Fibroblast of lung (primary cell): ENCODE results near the gene FAM98C. TPM values are rescaled to one million over a fixed set of nuclear protein-coding genes. Genes with fewer than 3 reads are reported as not detected.

Experiments used
- DNase-seq, 2 donors: peaks; one replicate each; pipeline versions ENCODE4 v3.0.0 to v3.0.0-alpha.2; 2010; ENCODE audit warnings: low read depth in 2 of 2
- H2AFZ ChIP-seq: 2 replicates; pipeline ENCODE4 v1.5.1; 2012; ENCODE audit warnings: low read length, control low read depth, inconsistent platforms
- H3K27ac ChIP-seq: 2 replicates; pipeline ENCODE4 v1.5.1; 2011; ENCODE audit warnings: low read length, control low read depth; ENCODE audit not compliant: insufficient read depth
- H3K27me3 ChIP-seq: 2 replicates; pipeline ENCODE4 v1.5.1; 2011; ENCODE audit warnings: mild to moderate bottlenecking, low read length; ENCODE audit not compliant: control insufficient read depth, insufficient read depth
- H3K36me3 ChIP-seq: 2 replicates; pipeline ENCODE4 v1.5.1; 2011; ENCODE audit warnings: low read length; ENCODE audit not compliant: control insufficient read depth, insufficient read depth
- H3K4me1 ChIP-seq: 2 replicates; pipeline ENCODE4 v1.5.1; 2011; ENCODE audit warnings: low read length; ENCODE audit not compliant: control insufficient read depth, insufficient read depth; ENCODE audit errors: extremely low read depth
- H3K4me2 ChIP-seq: 2 replicates; pipeline ENCODE4 v1.5.1; 2011; ENCODE audit warnings: low read length, control low read depth; ENCODE audit not compliant: insufficient read depth; ENCODE audit errors: extremely low read depth
- H3K4me3 ChIP-seq, 4 experiments: fragments of 200-600 bp in 1 of 4; sonication (generic) in 1 of 4; replicated peaks in 1 of 4; 2 replicates each; pipeline ENCODE4 v1.5.1; 2011 to 2016; ENCODE audit warnings: low read length in 4 of 4, low read depth in 3 of 4, mild to moderate bottlenecking in 3 of 4, control low read depth in 2 of 4, inconsistent platforms in 1 of 4, mixed read lengths in 1 of 4; ENCODE audit not compliant: insufficient read depth in 1 of 4; ENCODE audit errors: control extremely low read depth in 1 of 4
- H3K79me2 ChIP-seq: 2 replicates; pipeline ENCODE4 v1.5.1; 2012; ENCODE audit warnings: mild to moderate bottlenecking, low read length, inconsistent platforms; ENCODE audit not compliant: control insufficient read depth, insufficient read depth
- H3K9ac ChIP-seq: 2 replicates; pipeline ENCODE4 v1.5.1; 2011; ENCODE audit warnings: mild to moderate bottlenecking, low read length, control low read depth; ENCODE audit not compliant: insufficient read depth
- H3K9me3 ChIP-seq: 2 replicates; pipeline ENCODE4 v1.5.1; 2012; ENCODE audit warnings: low read depth, low read length; ENCODE audit not compliant: control insufficient read depth, insufficient read depth
- H4K20me1 ChIP-seq: 2 replicates; pipeline ENCODE4 v1.5.1; 2011; ENCODE audit warnings: low read length; ENCODE audit not compliant: control insufficient read depth, insufficient read depth; ENCODE audit errors: extremely low read depth
- CTCF ChIP-seq, 2 donors: IDR thresholded peaks in 1 of 2; conservative IDR thresholded peaks in 1 of 2; 1 replicate in 1 of 2; 2 replicates in 1 of 2; pipeline ENCODE4 v1.5.1; 2011 to 2012; ENCODE audit warnings: low read length in 2 of 2, control low read depth in 1 of 2, inconsistent platforms in 1 of 2, low read depth in 1 of 2, mild to moderate bottlenecking in 1 of 2
- EZH2 ChIP-seq: IDR thresholded peaks from 2 replicates; pipeline ENCODE4 v1.5.1; 2012; ENCODE audit warnings: low read length, control low read depth, mild to moderate bottlenecking; ENCODE audit errors: missing control alignments
- polyA plus RNA-seq, 2 donors: library from polyadenylated mRNA; depleted of rRNA in 1 of 2; stranded (reverse) in 1 of 2; unstranded in 1 of 2; fragments of >200 nt; gene quantifications; 2 replicates each; pipeline ENCODE4 v1.2.1, GENCODE V29; 2011 to 2012; ENCODE audit warnings: missing spikeins in 1 of 2
- total RNA-seq: library from RNA; depleted of rRNA; stranded (reverse); fragments of >200 nt; gene quantifications from 2 replicates; pipeline ENCODE4 v1.2.1, GENCODE V29; 2014

The FAM98C gene
- total and polyA plus RNA-seq, 2 donors (not counting 1 experiment from before 2014, with no cell fraction given), result 4.5 to 10.6 TPM

DNA sequence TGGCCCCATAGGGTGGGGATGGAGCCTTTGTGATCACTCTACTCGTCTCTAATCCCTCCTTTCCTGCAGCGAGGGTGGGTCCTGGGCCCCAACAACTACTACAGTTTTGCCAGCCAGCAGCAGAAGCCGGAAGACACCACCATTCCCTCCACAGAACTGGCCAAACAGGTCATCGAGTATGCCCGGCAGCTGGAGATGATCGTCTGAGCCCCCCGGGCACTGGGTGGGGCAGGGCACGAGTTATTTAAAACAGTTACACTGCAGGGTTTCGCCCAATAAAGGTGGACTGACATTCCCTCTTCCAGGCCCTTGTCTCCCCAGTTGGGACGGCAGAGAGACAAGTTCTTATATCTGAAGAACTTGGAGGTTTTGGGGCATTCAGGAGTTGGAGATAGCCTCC, 19.7 kb upstream of the FAM98C start:
- no peaks in the 10 kb centered on the region for H4K20me1 ChIP-seq

DNA sequence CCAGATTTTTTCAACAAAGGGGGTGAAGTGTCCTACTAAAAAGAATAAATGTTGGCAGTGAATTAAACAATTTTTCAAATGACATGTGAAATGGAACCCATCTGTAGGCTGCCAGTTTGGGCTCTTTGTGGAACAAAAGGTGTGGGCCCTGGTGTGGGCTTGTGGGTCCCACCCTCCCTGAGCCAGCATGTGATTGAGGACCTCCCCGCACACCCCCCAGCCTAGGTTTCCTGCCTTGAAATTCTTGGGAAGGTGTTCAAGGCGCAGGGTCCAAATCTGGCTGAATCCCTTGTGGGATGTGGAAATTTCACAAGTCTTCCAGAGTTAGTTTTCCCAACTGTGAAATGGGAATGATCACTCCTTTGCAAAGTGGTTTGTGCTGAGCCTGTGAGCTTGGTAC, 19.1 kb upstream of the FAM98C start:
- Histone ChIP-seq H3K79me2 (peaks cover 4% of the 10 kb centered on the region), H3K4me3 (no peak overlapping the region), H3K27ac (no peak overlapping the region), H3K4me1 (peaks cover 2% of the 10 kb centered on the region), H3K4me2 (no peak overlapping the region), H3K9ac (no peak overlapping the region), H4K20me1 (no peaks in the 10 kb centered on the region), H3K27me3 (no peaks in the 10 kb centered on the region), H2AFZ (no peak overlapping the region), H3K9me3 (no peaks in the 10 kb centered on the region), H3K36me3 (peaks cover 18% of the 10 kb centered on the region)
- DNase-seq, result no peak
- TF ChIP-seq EZH2 (no peak), CTCF (conservative IDR thresholded peaks at IDR 0.05 in 1 of 2, IDR thresholded peaks at IDR 0.05 in 1 of 2; ENCODE audit: low read depth in 1 of 2, low read length in 2 of 2) (no peak)

More for the DNA sequence above, 19.7 kb upstream of the FAM98C start:
- H3K27me3 ChIP-seq, result no peaks in the 10 kb centered on the region
- H3K9me3 ChIP-seq, result no peaks in the 10 kb centered on the region
- peaks cover 2% of the 10 kb centered on the region for H3K4me1 ChIP-seq
- H3K9ac ChIP-seq, result no peak overlapping the region
- no peak overlapping the region for H3K4me3 ChIP-seq
- no peak overlapping the region for H3K27ac ChIP-seq
- no peak overlapping the region for H2AFZ ChIP-seq
- peaks cover 18% of the 10 kb centered on the region for H3K36me3 ChIP-seq
- DNase-seq, result no peak
- TF ChIP-seq EZH2 (no peak), CTCF (conservative IDR thresholded peaks at IDR 0.05 in 1 of 2, IDR thresholded peaks at IDR 0.05 in 1 of 2; ENCODE audit: low read depth in 1 of 2, low read length in 2 of 2) (no peak)
- no peak overlapping the region for H3K4me2 ChIP-seq
- H3K79me2 ChIP-seq, result peaks cover 2% of the 10 kb centered on the region

DNA sequence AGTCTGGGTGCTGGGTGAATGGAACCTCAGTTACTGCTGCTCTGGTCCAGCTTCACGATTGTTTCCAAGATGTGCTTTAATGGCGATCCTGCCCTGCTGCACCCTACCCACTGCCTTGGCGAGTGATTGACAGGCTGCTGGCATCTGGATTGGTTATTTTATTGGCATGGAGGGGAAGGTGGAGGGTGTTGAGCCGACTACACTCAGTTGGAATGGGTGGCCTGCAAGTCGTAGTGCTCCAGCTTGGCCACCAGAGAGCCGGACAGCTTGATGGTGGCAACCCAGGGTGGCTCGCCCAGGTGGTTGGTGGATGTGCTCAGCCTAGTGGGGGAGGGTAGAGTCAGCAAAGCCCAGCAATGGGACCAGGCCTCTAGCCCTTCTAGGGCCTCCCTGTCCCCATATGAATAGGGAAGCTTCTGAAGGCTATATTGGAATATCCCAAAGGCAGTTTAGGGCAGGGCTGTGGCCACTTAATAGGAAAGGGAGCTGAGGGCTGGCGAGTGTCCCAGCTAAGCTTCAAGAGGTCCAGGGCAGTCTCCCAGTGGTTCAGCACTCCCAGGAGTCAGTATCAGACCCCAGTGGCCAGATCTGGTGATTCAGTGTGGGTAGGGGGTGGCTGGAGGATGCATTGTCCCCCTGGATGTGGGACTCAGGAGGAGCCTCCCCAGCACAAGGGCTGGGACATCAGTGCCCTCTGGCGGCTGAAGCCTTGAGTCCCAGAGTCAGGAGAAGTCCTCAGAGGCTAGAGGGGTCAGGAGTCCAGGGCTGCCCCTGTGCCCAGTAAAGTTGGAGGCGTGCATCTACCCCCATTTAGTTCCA, 18.5 kb upstream of the FAM98C start:
- no peak overlapping the region for H3K9ac ChIP-seq
- peak; percentile 28 to 40 for DNase-seq
- peaks cover 14% of the 10 kb centered on the region for H3K36me3 ChIP-seq
- TF ChIP-seq CTCF (conservative IDR thresholded peaks at IDR 0.05 in 1 of 2, IDR thresholded peaks at IDR 0.05 in 1 of 2; ENCODE audit: low read depth in 1 of 2, low read length in 2 of 2), result peak; percentile 8 to 50
- no peak for TF ChIP-seq EZH2
- H3K9me3 ChIP-seq, result no peaks in the 10 kb centered on the region
- no peak overlapping the region for H2AFZ ChIP-seq
- H3K4me2 ChIP-seq, result no peak overlapping the region
- H3K27me3 ChIP-seq, result no peaks in the 10 kb centered on the region
- no peaks in the 10 kb centered on the region for H4K20me1 ChIP-seq
- no peak overlapping the region for H3K4me3 ChIP-seq
- H3K4me1 ChIP-seq, result peaks cover 2% of the 10 kb centered on the region
- peaks cover 6% of the 10 kb centered on the region for H3K79me2 ChIP-seq
- no peak overlapping the region for H3K27ac ChIP-seq
